Hematopoietic multipotent progenitor cell treated with erythropoietin and hydrocortisone succinate and interleukin-3 and kit ligand, for 15 days (in vitro differentiated cells): ENCODE data around the gene SPRYD7.
"Not testable (repeated sequence)": the region's sequence is repeated elsewhere in the genome, so short reads cannot be mapped to it uniquely, and the experiment has no call there.

Experiments used
- DNase-seq: peaks from one replicate; pipeline ENCODE4 v3.0.0-alpha.2; 2015; ENCODE audit warnings: low spot score

The SPRYD7 gene

GRCh38 chr13:49932868-49933267 is 3.3 kb downstream of the SPRYD7 start:
- DNase-seq, result no peak

- DNase-seq, result no peak
Measured at GRCh38 chr13:49932066-49932465, 4.1 kb downstream of the SPRYD7 start.

GRCh38 chr13:49927755-49928154 is 8.4 kb downstream of the SPRYD7 start:
- no peak for DNase-seq

GRCh38 chr13:49925881-49926418 is 10.2 kb downstream of the SPRYD7 start:
- no peak for DNase-seq

GRCh38 chr13:49922301-49922700 is 13.8 kb downstream of the SPRYD7 start:
- DNase-seq, result no peak

GRCh38 chr13:49920969-49921368 is 15.2 kb downstream of the SPRYD7 start:
- not testable (repeated sequence) for DNase-seq

GRCh38 chr13:49918106-49918505 is 18.0 kb downstream of the SPRYD7 start:
- DNase-seq, result not testable (repeated sequence)

GRCh38 chr13:49914947-49915346 is 21.2 kb downstream of the SPRYD7 start:
- DNase-seq, result peak; percentile 33

- DNase-seq, result no peak
Measured at GRCh38 chr13:49908637-49909036, 27.5 kb downstream of the SPRYD7 start.

- no peak for DNase-seq
Measured at GRCh38 chr13:49904729-49905456, 31.2 kb downstream of the SPRYD7 start.

GRCh38 chr13:49898792-49899191 is 37.3 kb downstream of the SPRYD7 start:
- no peak for DNase-seq

- no peak for DNase-seq
Measured at GRCh38 chr13:49897713-49898112, 38.4 kb downstream of the SPRYD7 start.

- DNase-seq, result no peak
Measured at GRCh38 chr13:49895826-49896225, 40.3 kb downstream of the SPRYD7 start.

GRCh38 chr13:49893591-49893990 is 42.5 kb downstream of the SPRYD7 start:
- DNase-seq, result no peak

- no peak for DNase-seq
Measured at GRCh38 chr13:49890376-49890775, 45.8 kb downstream of the SPRYD7 start.

- no peak for DNase-seq
Measured at GRCh38 chr13:49878682-49879081, 57.5 kb downstream of the SPRYD7 start.

- no peak for DNase-seq
Measured at GRCh38 chr13:49877629-49878218, 58.4 kb downstream of the SPRYD7 start.

- DNase-seq, result no peak
Measured at GRCh38 chr13:49874430-49874829, 61.7 kb downstream of the SPRYD7 start.

GRCh38 chr13:49869519-49869918 is 66.6 kb downstream of the SPRYD7 start:
- DNase-seq, result no peak

- DNase-seq, result no peak
Measured at GRCh38 chr13:49867834-49868233, 68.3 kb downstream of the SPRYD7 start.

- no peak for DNase-seq
Measured at GRCh38 chr13:49865218-49865617, 70.9 kb downstream of the SPRYD7 start.

- DNase-seq, result no peak
Measured at GRCh38 chr13:49864509-49864908, 71.6 kb downstream of the SPRYD7 start.
